NCI-H187 (cell line): ENCODE results near the gene ACOT2.
"Not testable (repeated sequence)": the region's sequence is repeated elsewhere in the genome, so short reads cannot be mapped to it uniquely, and the experiment has no call there.

ENCODE experiments used
- DNase-seq, 2 experiments: peaks; one replicate each; lab custom pipeline; 2025; lab: John Stamatoyannopoulos, UW

ACOT2 gene

GRCh38 chr14:73569185-73569958 lies at the start of gene ACOT2:
Gene ACOT2 (plus strand): TSS chr14:73569213. CDS start chr14:73569241, 28 bp downstream.
- peak; percentile 57 to 66 for DNase-seq

GRCh38 chr14:73521229-73521628 lies 47.8 kb upstream of the ACOT2 start:
- no peak for DNase-seq

GRCh38 chr14:73524493-73524892 lies 44.5 kb upstream of the ACOT2 start:
- DNase-seq, result no peak

- no peak for DNase-seq
These were observed 42.7 kb upstream of the ACOT2 start for GRCh38 chr14:73526036-73526984.

GRCh38 chr14:73529356-73529755 lies 39.7 kb upstream of the ACOT2 start:
- not testable (repeated sequence) for DNase-seq

GRCh38 chr14:73531971-73532370 lies 37.0 kb upstream of the ACOT2 start:
- not testable (repeated sequence) for DNase-seq

- DNase-seq, result not testable (repeated sequence)
These were observed 31.6 kb upstream of the ACOT2 start for GRCh38 chr14:73537244-73538045.

- DNase-seq, result not testable (repeated sequence)
These were observed 30.0 kb upstream of the ACOT2 start for GRCh38 chr14:73539017-73539416.

GRCh38 chr14:73542961-73543360 lies 26.1 kb upstream of the ACOT2 start:
- not testable (repeated sequence) for DNase-seq

- not testable (repeated sequence) for DNase-seq
These were observed 23.7 kb upstream of the ACOT2 start for GRCh38 chr14:73545353-73545752.

GRCh38 chr14:73549097-73549496 lies 19.9 kb upstream of the ACOT2 start:
- DNase-seq, result not testable (repeated sequence)

GRCh38 chr14:73549889-73550524 lies 19.0 kb upstream of the ACOT2 start:
- not testable (repeated sequence) for DNase-seq

GRCh38 chr14:73553845-73554244 lies 15.2 kb upstream of the ACOT2 start:
- DNase-seq, result no peak

GRCh38 chr14:73557201-73557600 lies 11.8 kb upstream of the ACOT2 start:
- DNase-seq, result not testable (repeated sequence)

- DNase-seq, result not testable (repeated sequence)
These were observed 10.8 kb upstream of the ACOT2 start for GRCh38 chr14:73558238-73558637.

GRCh38 chr14:73562256-73562655 lies 6.8 kb upstream of the ACOT2 start:
- not testable (repeated sequence) for DNase-seq

- not testable (repeated sequence) for DNase-seq
These were observed 6.3 kb upstream of the ACOT2 start for GRCh38 chr14:73562696-73563095.

- not testable (repeated sequence) for DNase-seq
These were observed 2.6 kb upstream of the ACOT2 start for GRCh38 chr14:73566431-73566830.

GRCh38 chr14:73566935-73567334 lies 2.1 kb upstream of the ACOT2 start:
- not testable (repeated sequence) for DNase-seq

GRCh38 chr14:73567358-73567757 lies 1.7 kb upstream of the ACOT2 start:
- no peak for DNase-seq
